Right atrium auricular region (tissue), 2 donors: Measurements from ENCODE around the gene ADAMTS14. TPM values are rescaled to one million over a fixed set of nuclear protein-coding genes. Genes with fewer than 3 reads are reported as not detected.
"Not testable (repeated sequence)": the region's sequence is repeated elsewhere in the genome, so short reads cannot be mapped to it uniquely, and the experiment has no call there.

Experiments used
- DNase-seq: peaks from one replicate; pipeline ENCODE4 v3.0.0-alpha.2; 2019; ENCODE audit warnings: low spot score
- H3K27ac ChIP-seq, 2 donors: fragments of 200-600 bp; sonication (generic); 1 replicate in 1 of 2; 2 replicates in 1 of 2; pipeline ENCODE4 v1.5.1; 2016 to 2019
- H3K27me3 ChIP-seq, 2 donors: fragments of 200-600 bp; sonication (generic); one replicate each; pipeline versions ENCODE4 v1.5.1 to v1.6.0; 2017 to 2019
- H3K36me3 ChIP-seq: fragments of 200-600 bp; sonication (generic); one replicate; pipeline ENCODE4 v1.5.1; 2016
- H3K4me1 ChIP-seq, 2 donors: fragments of 200-600 bp; sonication (generic); one replicate each; pipeline versions ENCODE4 v1.5.1 to v1.6.0; 2017 to 2019
- H3K4me3 ChIP-seq, 2 donors: fragments of 200-600 bp; sonication (generic); 1 replicate in 1 of 2; 2 replicates in 1 of 2; pipeline ENCODE4 v1.5.1; 2017 to 2019; ENCODE audit warnings: mild to moderate bottlenecking in 1 of 2, moderate library complexity in 1 of 2
- H3K9me3 ChIP-seq, 2 donors: fragments of 200-600 bp; sonication (generic); one replicate each; pipeline ENCODE4 v1.5.1; 2019
- total RNA-seq, 2 donors: library from RNA; depleted of rRNA; stranded (reverse); fragments of >200 nt; gene quantifications; one replicate each; pipeline ENCODE4 v1.1.0, GENCODE V29; 2016
- TF ChIP-seq, protein P1 (sequence below), 2 donors: fragments of 200-600 bp; sonication (generic); IDR thresholded peaks; one replicate each; pipeline ENCODE4 v1.5.1; 2019; ENCODE audit warnings: antibody characterized with exemption in 2 of 2

ADAMTS14 gene
- total RNA-seq, 2 donors from 2014 or later = not detected

DNA sequence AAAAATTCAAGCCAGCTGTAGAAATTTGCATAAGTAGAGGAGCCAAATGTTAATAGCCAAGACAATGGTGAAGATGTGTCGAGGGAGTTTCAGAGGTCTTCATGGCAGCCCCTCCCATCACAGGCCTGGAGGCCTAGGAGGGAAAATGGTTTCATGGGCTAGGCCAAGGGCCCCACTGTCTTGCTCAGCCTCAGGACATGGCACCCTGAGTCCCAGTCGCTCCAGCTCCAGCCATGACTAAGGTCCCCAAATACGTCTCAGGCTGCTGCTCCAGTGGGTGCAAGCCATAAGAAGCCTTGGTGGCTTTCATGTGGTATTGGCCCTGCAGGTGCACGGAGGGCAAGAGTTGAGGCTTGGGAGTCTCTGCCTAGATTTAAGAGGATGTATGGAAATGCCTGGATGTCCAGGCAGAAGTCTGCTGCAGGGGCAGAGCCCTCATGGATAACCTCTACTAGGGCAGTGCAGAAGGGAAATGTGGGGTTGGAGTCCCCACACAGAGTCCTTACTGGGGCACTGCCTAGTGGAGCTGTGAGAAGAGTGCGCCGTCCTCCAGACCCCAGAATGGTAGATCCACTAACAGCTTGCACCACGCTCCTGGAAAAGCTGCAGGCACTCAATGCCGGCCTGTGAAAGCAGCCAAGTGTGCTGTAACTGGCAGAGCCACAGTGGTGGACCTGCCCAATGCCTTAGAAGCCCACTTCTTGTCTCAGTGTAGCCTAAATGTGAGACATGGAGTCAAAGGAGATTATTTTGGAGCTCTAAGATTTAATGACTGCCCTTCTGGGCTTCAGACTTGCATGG lies 93.7 kb downstream of the ADAMTS14 start:
- TF ChIP-seq, protein P1, sequence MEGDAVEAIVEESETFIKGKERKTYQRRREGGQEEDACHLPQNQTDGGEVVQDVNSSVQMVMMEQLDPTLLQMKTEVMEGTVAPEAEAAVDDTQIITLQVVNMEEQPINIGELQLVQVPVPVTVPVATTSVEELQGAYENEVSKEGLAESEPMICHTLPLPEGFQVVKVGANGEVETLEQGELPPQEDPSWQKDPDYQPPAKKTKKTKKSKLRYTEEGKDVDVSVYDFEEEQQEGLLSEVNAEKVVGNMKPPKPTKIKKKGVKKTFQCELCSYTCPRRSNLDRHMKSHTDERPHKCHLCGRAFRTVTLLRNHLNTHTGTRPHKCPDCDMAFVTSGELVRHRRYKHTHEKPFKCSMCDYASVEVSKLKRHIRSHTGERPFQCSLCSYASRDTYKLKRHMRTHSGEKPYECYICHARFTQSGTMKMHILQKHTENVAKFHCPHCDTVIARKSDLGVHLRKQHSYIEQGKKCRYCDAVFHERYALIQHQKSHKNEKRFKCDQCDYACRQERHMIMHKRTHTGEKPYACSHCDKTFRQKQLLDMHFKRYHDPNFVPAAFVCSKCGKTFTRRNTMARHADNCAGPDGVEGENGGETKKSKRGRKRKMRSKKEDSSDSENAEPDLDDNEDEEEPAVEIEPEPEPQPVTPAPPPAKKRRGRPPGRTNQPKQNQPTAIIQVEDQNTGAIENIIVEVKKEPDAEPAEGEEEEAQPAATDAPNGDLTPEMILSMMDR (IDR thresholded peaks at IDR 0.05) = no peak
- Histone ChIP-seq H3K4me3 (no peak overlapping the region), H3K9me3 (no peaks in the 10 kb centered on the region), H3K4me1 (no peaks in the 10 kb centered on the region), H3K27ac (no peak overlapping the region), H3K36me3 (no peaks in the 10 kb centered on the region), H3K27me3 (no peaks in the 10 kb centered on the region)
- DNase-seq = no peak

DNA sequence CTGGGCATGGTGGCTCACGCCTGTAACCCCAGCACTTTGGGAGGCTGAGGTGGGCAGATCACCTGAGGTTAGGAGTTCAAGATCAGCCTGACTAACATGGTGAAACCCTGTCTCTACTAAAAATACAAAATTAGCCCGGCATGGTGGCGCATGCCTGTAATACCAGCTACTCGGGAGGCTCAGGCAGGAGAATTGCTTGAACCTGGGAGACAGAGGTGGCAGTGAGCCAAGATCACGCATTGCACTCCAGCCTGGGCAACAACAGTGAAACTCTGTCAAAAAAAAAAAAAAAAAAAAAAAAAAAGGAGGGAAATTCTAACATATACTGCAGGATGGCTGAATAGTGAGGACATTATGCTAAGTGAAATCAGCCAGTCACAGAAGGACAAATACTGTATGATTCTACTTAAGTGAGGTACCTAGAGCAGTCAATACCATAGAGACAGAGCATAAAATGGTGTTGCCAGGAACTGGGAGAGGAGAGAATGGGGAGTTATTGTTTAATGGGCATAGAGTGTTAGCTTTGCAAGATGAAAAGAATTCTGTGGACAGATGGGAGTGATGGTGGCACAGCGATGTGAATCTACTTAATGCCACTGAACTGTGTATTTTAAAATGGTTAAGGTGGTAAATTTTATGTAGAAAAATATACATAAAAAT lies 95.8 kb downstream of the ADAMTS14 start:
- H3K9me3 ChIP-seq, DNase-seq, H3K27me3 ChIP-seq: not testable (repeated sequence)

DNA sequence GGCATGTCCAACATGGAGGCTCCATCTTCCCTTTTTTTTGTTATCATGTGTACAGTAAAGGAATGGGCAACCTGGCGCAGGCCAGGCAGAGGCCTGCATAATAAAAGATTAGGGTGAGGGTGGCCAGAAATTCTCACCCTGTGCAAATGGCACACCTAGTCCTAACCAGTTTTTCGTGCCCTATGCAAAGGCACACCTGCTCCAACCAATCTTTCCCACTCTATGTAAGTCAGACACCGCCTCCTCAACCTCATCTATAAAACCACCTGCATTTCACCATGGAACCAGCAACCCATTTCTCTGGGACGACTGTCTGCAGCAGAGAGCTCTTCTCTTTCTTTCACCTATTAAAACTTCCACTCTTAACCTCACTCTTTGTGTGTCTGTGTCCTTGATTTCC lies 96.8 kb downstream of the ADAMTS14 start:
- Histone ChIP-seq H3K27ac (no peak overlapping the region), H3K4me1 (no peaks in the 10 kb centered on the region), H3K9me3 (no peaks in the 10 kb centered on the region), H3K27me3 (no peaks in the 10 kb centered on the region), H3K36me3 (no peaks in the 10 kb centered on the region), H3K4me3 (no peak overlapping the region)
- TF ChIP-seq, protein P1 (IDR thresholded peaks at IDR 0.05) = no peak
- DNase-seq = no peak

More for the DNA sequence above, 95.8 kb downstream of the ADAMTS14 start:
- H3K36me3 ChIP-seq, H3K4me3 ChIP-seq, H3K4me1 ChIP-seq, H3K27ac ChIP-seq: not testable (repeated sequence)

DNA sequence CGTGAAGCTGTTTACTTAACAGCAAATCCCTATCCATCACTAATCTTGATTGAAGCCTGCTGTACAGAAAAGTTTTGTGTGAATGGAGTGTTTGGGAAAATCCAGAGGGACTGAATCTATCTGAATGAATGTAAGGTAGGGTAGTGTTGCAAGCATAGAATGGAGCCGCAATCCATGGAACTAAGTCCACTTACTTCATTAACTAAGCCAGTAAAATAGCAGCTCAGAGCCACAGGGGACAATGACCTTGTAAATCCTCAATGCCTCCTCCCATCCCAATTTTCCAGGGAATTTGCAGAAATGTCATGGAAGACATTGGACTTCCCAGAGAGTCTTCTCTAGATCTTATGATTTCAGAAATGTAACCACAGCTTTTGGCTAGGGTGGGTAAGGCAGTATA lies 97.7 kb downstream of the ADAMTS14 start:
- no peak overlapping the region for H3K27ac ChIP-seq
- H3K27me3 ChIP-seq = no peaks in the 10 kb centered on the region
- no peaks in the 10 kb centered on the region for H3K9me3 ChIP-seq
- DNase-seq = no peak
- no peaks in the 10 kb centered on the region for H3K4me1 ChIP-seq
- no peaks in the 10 kb centered on the region for H3K36me3 ChIP-seq
- no peak overlapping the region for H3K4me3 ChIP-seq
- TF ChIP-seq, protein P1 (IDR thresholded peaks at IDR 0.05) = no peak

DNA sequence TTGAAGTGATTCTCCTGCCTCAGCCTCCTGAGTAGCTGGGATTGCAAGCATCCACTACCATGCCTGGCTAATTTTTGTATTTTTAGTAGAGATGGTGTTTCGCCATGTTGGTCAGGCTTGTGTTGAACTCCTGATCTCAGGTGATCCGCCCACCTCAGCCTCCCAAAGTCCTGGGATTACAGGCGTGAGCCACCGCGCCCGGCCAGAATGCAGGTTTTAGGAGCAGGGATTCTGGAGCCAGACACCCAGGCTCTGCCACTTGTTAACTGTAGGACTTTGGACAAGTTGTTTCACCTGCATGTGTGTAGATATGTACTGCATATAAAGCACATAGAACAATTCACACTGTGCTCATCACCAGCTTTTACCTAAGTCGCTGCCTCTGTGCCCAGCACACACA lies 98.2 kb downstream of the ADAMTS14 start:
- not testable (repeated sequence) for H3K9me3 ChIP-seq, H3K27ac ChIP-seq, H3K4me1 ChIP-seq, H3K27me3 ChIP-seq, H3K4me3 ChIP-seq, H3K36me3 ChIP-seq, DNase-seq

DNA sequence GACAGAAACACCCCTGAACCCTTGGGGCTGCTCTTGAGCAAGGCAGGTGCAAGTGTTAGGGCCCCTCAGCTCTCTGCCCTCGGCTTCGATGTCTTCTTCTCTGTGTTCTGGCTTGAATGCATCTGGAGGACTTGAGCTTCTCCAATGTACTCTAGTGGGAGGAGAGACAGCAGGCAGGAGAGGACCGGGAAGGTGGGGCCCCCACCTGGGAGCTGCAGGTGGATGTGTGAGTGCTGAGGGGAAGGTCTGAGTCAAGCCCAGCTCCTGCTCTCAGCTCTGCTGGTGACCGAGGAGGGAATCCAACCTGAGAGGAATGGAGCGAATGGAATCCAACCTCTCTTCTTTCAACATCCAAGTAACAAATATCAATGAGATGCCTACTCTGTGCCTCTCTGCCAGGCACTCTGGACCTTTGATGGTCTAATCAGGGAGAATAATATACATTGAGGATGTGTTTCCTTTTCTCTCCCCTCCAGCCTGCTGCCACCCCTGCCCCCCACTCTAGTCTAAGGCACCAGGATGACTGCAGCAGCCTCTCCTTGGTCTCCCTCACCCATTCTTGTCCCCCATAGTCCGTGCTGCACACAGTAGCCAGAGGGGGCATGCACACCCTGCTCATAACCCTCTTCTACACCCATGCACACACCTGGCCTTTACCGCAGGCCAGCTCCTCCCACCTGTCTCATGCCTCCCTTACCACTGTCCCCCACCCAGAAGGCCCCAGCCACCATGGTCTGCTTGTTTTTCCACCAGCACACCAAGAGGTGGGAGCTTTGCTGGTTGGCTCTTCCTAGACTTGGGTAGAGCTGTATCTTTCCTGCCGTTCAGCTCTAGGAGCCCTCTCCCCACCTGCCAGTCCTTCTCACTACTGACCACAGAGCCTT lies 99.2 kb downstream of the ADAMTS14 start:
- Histone ChIP-seq H3K4me1 (no peaks in the 10 kb centered on the region), H3K4me3 (no peak overlapping the region), H3K27me3 (no peaks in the 10 kb centered on the region), H3K9me3 (no peaks in the 10 kb centered on the region), H3K36me3 (no peaks in the 10 kb centered on the region), H3K27ac (no peak overlapping the region)
- peak; percentile 40 for DNase-seq
- TF ChIP-seq, protein P1 (IDR thresholded peaks at IDR 0.05) = no peak
